CD4-positive, alpha-beta T cell treated with Interleukin-12 subunit alpha and Interleukin-12 subunit beta, for 1 hour (primary cell): ENCODE measurements around the gene CEACAM1.
"Not testable (repeated sequence)": the region's sequence is repeated elsewhere in the genome, so short reads cannot be mapped to it uniquely, and the experiment has no call there.

Experiments used
- DNase-seq: peaks from one replicate; pipeline ENCODE4 v3.0.0-alpha.2; 2020

The CEACAM1 gene

GRCh38 chr19:42472402-42473147, 55.7 kb downstream of the CEACAM1 start:
- DNase-seq, result no peak

- no peak for DNase-seq
Observed at GRCh38 chr19:42471554-42472249, 56.6 kb downstream of the CEACAM1 start.

GRCh38 chr19:42469311-42470235, 58.7 kb downstream of the CEACAM1 start:
- no peak for DNase-seq

- DNase-seq, result no peak
Observed at GRCh38 chr19:42468273-42468796, 59.9 kb downstream of the CEACAM1 start.

GRCh38 chr19:42467183-42467760, 61.0 kb downstream of the CEACAM1 start:
- DNase-seq, result no peak

- DNase-seq, result no peak
Observed at GRCh38 chr19:42466521-42467182, 61.6 kb downstream of the CEACAM1 start.

- DNase-seq, result no peak
Observed at GRCh38 chr19:42465827-42466280, 62.4 kb downstream of the CEACAM1 start.

- DNase-seq, result no peak
Observed at GRCh38 chr19:42461700-42462324, 66.5 kb downstream of the CEACAM1 start.

- not testable (repeated sequence) for DNase-seq
Observed at GRCh38 chr19:42461231-42461630, 67.0 kb downstream of the CEACAM1 start.

- DNase-seq, result no peak
Observed at GRCh38 chr19:42459926-42460325, 68.4 kb downstream of the CEACAM1 start.
